Mesenchymal stem cell (in vitro differentiated cells and primary cell): Measurements from ENCODE around the gene CEP63.

Experiments
- DNase-seq: peaks from one replicate; pipeline ENCODE4 v3.0.0-alpha.2; 2013
- H2AFZ ChIP-seq: one replicate; pipeline ENCODE4 v1.6.1; 2013; ENCODE audit warnings: low read depth, mild to moderate bottlenecking, control low read depth, inconsistent platforms, low read length, moderate library complexity
- H2AK5ac ChIP-seq: 2 replicates; pipeline ENCODE4 v1.6.1; 2013; ENCODE audit warnings: low read length, moderate library complexity, mild to moderate bottlenecking, inconsistent platforms; ENCODE audit not compliant: severe bottlenecking
- H2BK120ac ChIP-seq: one replicate; pipeline ENCODE4 v1.6.1; 2013; ENCODE audit warnings: low read depth, mild to moderate bottlenecking, inconsistent platforms, low read length, moderate library complexity
- H2BK12ac ChIP-seq, 2 experiments: one replicate each; pipeline ENCODE4 v1.6.1; 2013; ENCODE audit warnings: inconsistent platforms in 2 of 2, low read length in 2 of 2, mild to moderate bottlenecking in 2 of 2, moderate library complexity in 2 of 2, control low read depth in 1 of 2
- H2BK15ac ChIP-seq: one replicate; pipeline ENCODE4 v1.6.1; 2013; ENCODE audit warnings: mild to moderate bottlenecking, low read depth, inconsistent platforms; ENCODE audit not compliant: poor library complexity, severe bottlenecking
- H2BK5ac ChIP-seq: 2 replicates; pipeline ENCODE4 v1.6.1; 2013; ENCODE audit warnings: low read depth, mild to moderate bottlenecking, low read length, control low read depth, inconsistent platforms; ENCODE audit not compliant: poor library complexity, severe bottlenecking
- H3K14ac ChIP-seq, 2 experiments: one replicate each; pipeline ENCODE4 v1.6.1; 2013; ENCODE audit warnings: inconsistent platforms in 2 of 2, low read length in 2 of 2, control low read depth in 1 of 2, mild to moderate bottlenecking in 1 of 2, moderate library complexity in 1 of 2
- H3K18ac ChIP-seq, 2 experiments: one replicate each; pipeline ENCODE4 v1.6.1; 2013; ENCODE audit warnings: inconsistent platforms in 2 of 2, low read length in 2 of 2, control low read depth in 1 of 2, low read depth in 1 of 2, mild to moderate bottlenecking in 1 of 2
- H3K23ac ChIP-seq, 2 experiments: one replicate each; pipeline ENCODE4 v1.6.1; 2013; ENCODE audit warnings: inconsistent platforms in 2 of 2, low read length in 2 of 2, mild to moderate bottlenecking in 2 of 2, moderate library complexity in 2 of 2, control low read depth in 1 of 2
- H3K27ac ChIP-seq: 2 replicates; pipeline ENCODE4 v1.5.1; 2013; ENCODE audit warnings: mild to moderate bottlenecking, moderate library complexity, low read length, control low read depth, inconsistent platforms; ENCODE audit not compliant: poor library complexity, severe bottlenecking
- H3K27me3 ChIP-seq, 2 experiments: 2 replicates each; pipeline versions ENCODE4 v1.6.1 to v1.7.0; 2013; ENCODE audit warnings: low read length in 2 of 2, mild to moderate bottlenecking in 2 of 2, moderate library complexity in 2 of 2, control low read depth in 1 of 2, inconsistent platforms in 1 of 2; ENCODE audit not compliant: control insufficient read depth in 1 of 2, insufficient read depth in 1 of 2
- H3K36me3 ChIP-seq, 2 experiments: 2 replicates each; pipeline versions ENCODE4 v1.6.1 to v1.7.0; 2013; ENCODE audit warnings: low read length in 2 of 2, control low read depth in 1 of 2, inconsistent platforms in 1 of 2, low read depth in 1 of 2, mild to moderate bottlenecking in 1 of 2; ENCODE audit not compliant: insufficient read depth in 2 of 2, control insufficient read depth in 1 of 2
- H3K4ac ChIP-seq, 2 experiments: one replicate each; pipeline ENCODE4 v1.6.1; 2013; ENCODE audit warnings: inconsistent platforms in 2 of 2, low read length in 2 of 2, mild to moderate bottlenecking in 2 of 2, moderate library complexity in 2 of 2, control low read depth in 1 of 2, low read depth in 1 of 2
- H3K4me1 ChIP-seq: 2 replicates; pipeline ENCODE4 v1.6.1; 2013; ENCODE audit warnings: low read depth, low read length, control low read depth; ENCODE audit not compliant: control insufficient read depth, insufficient read depth
- H3K4me2 ChIP-seq: 2 replicates; pipeline ENCODE4 v1.6.1; 2013; ENCODE audit warnings: low read length, mild to moderate bottlenecking, inconsistent platforms; ENCODE audit not compliant: poor library complexity, severe bottlenecking
- H3K4me3 ChIP-seq, 2 experiments: 2 replicates each; pipeline versions ENCODE4 v1.5.1 to v1.7.0; 2013; ENCODE audit warnings: low read length in 2 of 2, mild to moderate bottlenecking in 2 of 2, control low read depth in 1 of 2, low read depth in 1 of 2; ENCODE audit not compliant: insufficient read depth in 1 of 2
- H3K79me1 ChIP-seq: replicated peaks from 2 replicates; pipeline ENCODE4 v1.6.1; 2013; ENCODE audit warnings: mild to moderate bottlenecking, control low read depth, low read length, inconsistent platforms; ENCODE audit not compliant: poor library complexity, severe bottlenecking
- H3K9ac ChIP-seq: 2 replicates; pipeline ENCODE4 v1.7.0; 2013; ENCODE audit warnings: mild to moderate bottlenecking, low read length, moderate library complexity
- H3K9me3 ChIP-seq: 2 replicates; pipeline ENCODE4 v1.7.0; 2013; ENCODE audit warnings: mild to moderate bottlenecking, low read length; ENCODE audit not compliant: control insufficient read depth
- H4K8ac ChIP-seq: one replicate; pipeline ENCODE4 v1.6.1; 2013; ENCODE audit warnings: inconsistent platforms, mild to moderate bottlenecking, low read length, moderate library complexity
- H4K91ac ChIP-seq: one replicate; pipeline ENCODE4 v1.6.1; 2013; ENCODE audit warnings: mild to moderate bottlenecking, low read length, inconsistent platforms
- WGBS: methylation state at CpG from one replicate; pipeline ENCODE4 v1.1.7; 2013; ENCODE audit warnings: mixed read lengths; 5-methylcytosine and 5-hydroxymethylcytosine counted together

CEP63 gene

GRCh38 chr3:134579141-134579665 is 93.3 kb downstream of the CEP63 start:
- Histone ChIP-seq H3K9me3 (no peaks in the 10 kb centered on the region), H3K4ac (no peak overlapping the region), H2BK15ac (no peak overlapping the region), H3K27ac (no peak overlapping the region), H3K27me3 (no peaks in the 10 kb centered on the region), H2AK5ac (no peak overlapping the region), H2BK120ac (no peak overlapping the region), H2AFZ (no peak overlapping the region), H3K18ac (no peak overlapping the region), H4K8ac (no peak overlapping the region), H4K91ac (no peak overlapping the region), H2BK12ac (no peak overlapping the region), H3K23ac (no peak overlapping the region), H3K14ac (no peak overlapping the region), H3K9ac (no peak overlapping the region), H3K4me1 (no peaks in the 10 kb centered on the region), H3K36me3 (no peaks in the 10 kb centered on the region), H3K4me3 (no peak overlapping the region), H2BK5ac (no peak overlapping the region), H3K4me2 (no peak overlapping the region), H3K79me1 (no peaks in the 10 kb centered on the region)
- DNase-seq, result no peak
- WGBS, result no CpG with 5 or more reads among the region's 3 CpGs

GRCh38 chr3:134590766-134591165 is 104.9 kb downstream of the CEP63 start:
- Histone ChIP-seq H2BK120ac (no peak overlapping the region), H4K8ac (no peak overlapping the region), H4K91ac (no peak overlapping the region), H3K23ac (no peak overlapping the region), H3K36me3 (no peaks in the 10 kb centered on the region), H3K27me3 (no peaks in the 10 kb centered on the region), H3K4me3 (no peak overlapping the region), H3K4ac (no peak overlapping the region), H2AK5ac (no peak overlapping the region), H2AFZ (no peak overlapping the region), H2BK5ac (no peak overlapping the region), H3K4me2 (no peak overlapping the region), H2BK12ac (no peak overlapping the region), H3K9ac (no peak overlapping the region), H3K18ac (no peak overlapping the region), H3K27ac (no peak overlapping the region), H3K14ac (no peak overlapping the region), H3K4me1 (no peaks in the 10 kb centered on the region), H2BK15ac (no peak overlapping the region), H3K9me3 (peaks cover 5% of the 10 kb centered on the region), H3K79me1 (no peaks in the 10 kb centered on the region)
- no peak for DNase-seq

GRCh38 chr3:134592806-134593205 is 106.9 kb downstream of the CEP63 start:
- no peak overlapping the region for H3K4me3 ChIP-seq
- H3K18ac ChIP-seq, result no peak overlapping the region
- peaks cover 1% of the 10 kb centered on the region for H3K4me1 ChIP-seq
- no peak overlapping the region for H4K8ac ChIP-seq
- no peak for DNase-seq
- no peak overlapping the region for H2BK120ac ChIP-seq
- H3K79me1 ChIP-seq, result no peaks in the 10 kb centered on the region
- no peak overlapping the region for H2AK5ac ChIP-seq
- no peak overlapping the region for H3K4me2 ChIP-seq
- H4K91ac ChIP-seq, result no peak overlapping the region
- no peak overlapping the region for H2AFZ ChIP-seq
- no peak overlapping the region for H2BK12ac ChIP-seq
- H2BK5ac ChIP-seq, result no peak overlapping the region
- H3K14ac ChIP-seq, result no peak overlapping the region
- H2BK15ac ChIP-seq, result no peak overlapping the region
- no peak overlapping the region for H3K27ac ChIP-seq
- 72% methylated on average over 4 of the region's 5 CpGs for WGBS
- H3K9ac ChIP-seq, result no peak overlapping the region
- no peak overlapping the region for H3K4ac ChIP-seq
- no peak overlapping the region for H3K23ac ChIP-seq
- H3K27me3 ChIP-seq, result peaks cover 0 to 5% of the 10 kb centered on the region in 2 experiments
- H3K9me3 ChIP-seq, result peaks cover 9% of the 10 kb centered on the region
- no peaks in the 10 kb centered on the region for H3K36me3 ChIP-seq

DNA sequence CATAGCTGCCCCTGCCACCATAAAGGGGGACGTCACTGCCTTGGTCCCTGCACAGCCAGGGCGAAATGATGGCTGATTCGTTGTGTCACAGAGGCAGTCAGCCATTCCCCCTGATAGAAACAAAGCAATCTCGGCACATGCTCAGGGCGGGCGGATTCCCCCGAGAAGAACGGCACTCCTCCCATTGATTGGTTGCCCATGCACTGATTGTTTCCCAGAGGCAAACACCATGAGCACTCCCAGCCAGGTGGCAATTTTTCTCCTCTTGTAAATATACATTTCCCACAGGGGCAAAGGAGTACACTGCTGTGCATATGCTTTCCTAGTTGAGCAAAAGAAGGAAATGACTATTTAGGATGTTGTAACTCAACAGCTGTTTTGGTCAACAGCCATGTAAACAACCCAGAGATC is 108.5 kb downstream of the CEP63 start:
- Histone ChIP-seq H3K9ac (no peak overlapping the region), H2AK5ac (no peak overlapping the region), H3K18ac (no peak overlapping the region), H3K23ac (no peak overlapping the region), H3K79me1 (no peaks in the 10 kb centered on the region), H3K4ac (no peak overlapping the region), H3K4me1 (peaks cover 1% of the 10 kb centered on the region), H4K8ac (no peak overlapping the region), H2BK120ac (no peak overlapping the region), H2BK15ac (no peak overlapping the region), H3K14ac (no peak overlapping the region), H3K4me2 (no peak overlapping the region), H2BK12ac (no peak overlapping the region), H2AFZ (no peak overlapping the region), H3K9me3 (peaks cover 9% of the 10 kb centered on the region), H3K4me3 (no peak overlapping the region), H2BK5ac (no peak overlapping the region), H3K27me3 (peaks cover 3 to 5% of the 10 kb centered on the region in 2 experiments), H4K91ac (no peak overlapping the region), H3K36me3 (no peaks in the 10 kb centered on the region), H3K27ac (no peak overlapping the region)
- 79% methylated on average over 8 of the region's 8 CpGs for WGBS
- no peak for DNase-seq
